Muscle of leg (tissue), 11 donors: ENCODE data around the gene ADAMTS9. TPM values are rescaled to one million over a fixed set of nuclear protein-coding genes. Genes with fewer than 3 reads are reported as not detected.
A peak's percentile ranks its signal among the peaks of the same experiment; 100 is the strongest.

Source experiments
- DNase-seq: peaks from one replicate; pipeline ENCODE4 v3.0.0; 2013
- H3K27ac ChIP-seq: one replicate; pipeline ENCODE4 v1.5.1; 2013; ENCODE audit warnings: mild to moderate bottlenecking, low read length, control low read depth
- H3K27me3 ChIP-seq: one replicate; pipeline ENCODE4 v1.6.1; 2013; ENCODE audit warnings: low read length; ENCODE audit not compliant: control insufficient read depth, insufficient read depth
- H3K36me3 ChIP-seq: one replicate; pipeline ENCODE4 v1.6.1; 2013; ENCODE audit warnings: low read length; ENCODE audit not compliant: control insufficient read depth, insufficient read depth
- H3K4me1 ChIP-seq: one replicate; pipeline ENCODE4 v1.6.1; 2013; ENCODE audit warnings: low read length; ENCODE audit not compliant: control insufficient read depth, insufficient read depth
- H3K4me3 ChIP-seq: one replicate; pipeline ENCODE4 v1.5.1; 2013; ENCODE audit warnings: low read length, control low read depth
- H3K9me3 ChIP-seq: replicated peaks from 2 replicates; pipeline ENCODE4 v1.6.1; 2013; ENCODE audit warnings: low read depth, low read length; ENCODE audit not compliant: control insufficient read depth
- WGBS: methylation state at CpG from one replicate; pipeline ENCODE4 v1.1.5; 2013; ENCODE audit warnings: missing lambda C conversion rate; ENCODE audit not compliant: insufficient coverage; 5-methylcytosine and 5-hydroxymethylcytosine counted together
- polyA plus RNA-seq, 8 donors: library from polyadenylated mRNA; unstranded; fragments of 120-200 nt; gene quantifications; one replicate each; pipeline versions ENCODE4 v1.2.1 to v1.2.3, GENCODE V29; 2013; ENCODE audit warnings: inconsistent platforms in 1 of 8, low replicate concordance in 1 of 8; ENCODE audit not compliant: insufficient read length in 8 of 8, insufficient read depth in 1 of 8
- total RNA-seq: library from RNA; stranded (reverse); fragments of 120-200 nt; gene quantifications from one replicate; pipeline ENCODE4 v1.2.4, GENCODE V29; 2013

Gene ADAMTS9
- total and polyA plus RNA-seq, 9 donors, result 74.4 to 142 (median 97.4) TPM

DNA sequence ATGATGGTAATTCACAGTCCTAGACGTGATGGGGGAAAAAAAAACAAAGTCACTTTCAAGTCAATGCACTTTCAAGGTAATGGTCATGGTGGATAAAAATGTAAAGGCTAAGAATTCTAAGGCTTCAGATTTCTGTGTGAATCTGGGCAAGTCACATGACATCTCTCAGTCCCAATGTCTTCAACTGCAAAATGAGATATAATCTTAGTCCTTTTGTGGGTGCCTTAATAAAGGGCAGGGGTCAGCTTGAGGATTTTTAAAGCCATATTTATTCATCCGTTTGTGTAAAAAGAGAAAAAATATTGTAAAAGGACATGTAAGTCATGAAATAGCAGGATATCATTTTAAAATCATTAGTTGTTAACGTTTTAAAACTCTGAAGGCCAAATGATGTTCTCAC lies 83.5 kb downstream of the ADAMTS9 start:
- Histone ChIP-seq H3K27ac (no peak overlapping the region), H3K27me3 (no peaks in the 10 kb centered on the region), H3K36me3 (peaks cover 60% of the 10 kb centered on the region), H3K9me3 (no peaks in the 10 kb centered on the region), H3K4me3 (no peak overlapping the region), H3K4me1 (peaks cover 8% of the 10 kb centered on the region)
- 80% methylated on average over 1 of the region's 3 CpGs for WGBS
- DNase-seq, result no peak

GRCh38 chr3:64601824-64602223 lies 86.0 kb downstream of the ADAMTS9 start:
- no peak overlapping the region for H3K4me3 ChIP-seq
- no peaks in the 10 kb centered on the region for H3K9me3 ChIP-seq
- WGBS, result 88% methylated on average over 8 of the region's 9 CpGs
- no peak for DNase-seq
- H3K27me3 ChIP-seq, result no peaks in the 10 kb centered on the region
- H3K36me3 ChIP-seq, result peaks cover 66% of the 10 kb centered on the region
- H3K4me1 ChIP-seq, result peaks cover 8% of the 10 kb centered on the region
- H3K27ac ChIP-seq, result no peak overlapping the region

DNA sequence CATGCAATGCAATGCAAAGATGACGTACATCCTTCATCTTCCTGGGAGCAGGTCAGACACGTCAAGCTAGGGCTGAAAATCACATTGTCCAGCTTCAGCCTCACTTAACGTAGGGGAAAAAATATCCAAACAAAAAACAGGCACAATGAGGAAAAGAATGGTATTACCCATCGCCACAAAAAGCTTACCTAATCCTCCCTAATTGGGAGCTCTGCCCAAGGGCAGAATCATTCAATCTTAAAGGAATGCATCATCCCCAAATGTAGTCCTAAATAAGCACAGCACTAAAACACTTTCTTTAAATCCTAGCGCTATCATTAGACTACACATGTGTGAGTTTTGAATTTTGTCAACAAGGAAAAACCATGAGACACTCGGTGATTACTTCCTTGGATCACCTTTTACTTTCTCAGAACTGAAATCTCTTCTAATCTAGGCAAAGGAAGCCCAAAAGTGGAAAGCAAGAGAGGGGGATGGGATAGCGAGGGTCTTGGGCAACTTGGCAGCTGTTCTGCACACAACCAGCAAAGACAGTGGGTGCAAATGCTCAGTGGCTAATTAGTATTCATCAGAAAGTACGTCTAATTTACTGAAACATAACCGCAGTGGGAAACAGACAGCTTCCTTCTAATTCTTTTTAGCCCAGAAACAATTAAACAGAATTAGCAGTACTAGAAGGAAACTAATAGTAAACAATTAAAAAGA lies 87.4 kb downstream of the ADAMTS9 start:
- no peaks in the 10 kb centered on the region for H3K9me3 ChIP-seq
- no peak overlapping the region for H3K4me3 ChIP-seq
- H3K27me3 ChIP-seq, result no peaks in the 10 kb centered on the region
- H3K4me1 ChIP-seq, result peaks cover 9% of the 10 kb centered on the region
- no peak overlapping the region for H3K27ac ChIP-seq
- no peak for DNase-seq
- WGBS, result 100% methylated on average over 2 of the region's 9 CpGs
- H3K36me3 ChIP-seq, result peaks cover 61% of the 10 kb centered on the region

DNA sequence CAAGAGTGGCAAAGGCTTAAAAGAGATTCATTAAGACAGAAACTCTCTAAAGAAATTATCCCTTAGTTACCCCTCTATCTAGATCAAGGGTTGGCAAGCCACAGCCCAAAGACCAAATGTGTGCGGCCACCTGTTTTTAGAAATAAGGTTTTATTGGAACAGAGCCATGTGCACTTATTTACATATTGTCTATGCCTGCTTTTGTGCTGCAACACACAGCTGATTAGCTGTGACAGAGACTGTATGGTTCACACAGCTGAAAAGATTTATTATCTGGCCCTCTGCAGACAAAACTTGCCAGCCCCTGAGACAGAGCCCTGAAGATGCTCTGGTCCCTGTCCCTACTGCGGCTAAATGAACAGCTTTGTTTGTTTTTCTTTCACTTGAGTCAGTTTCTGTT lies 88.1 kb downstream of the ADAMTS9 start:
- H3K4me3 ChIP-seq, result no peak overlapping the region
- peaks cover 61% of the 10 kb centered on the region for H3K36me3 ChIP-seq
- H3K27ac ChIP-seq, result no peak overlapping the region
- H3K27me3 ChIP-seq, result no peaks in the 10 kb centered on the region
- H3K9me3 ChIP-seq, result no peaks in the 10 kb centered on the region
- WGBS, result no CpG with 5 or more reads among the region's 2 CpGs
- H3K4me1 ChIP-seq, result peaks cover 13% of the 10 kb centered on the region
- peak; percentile 43 for DNase-seq

DNA sequence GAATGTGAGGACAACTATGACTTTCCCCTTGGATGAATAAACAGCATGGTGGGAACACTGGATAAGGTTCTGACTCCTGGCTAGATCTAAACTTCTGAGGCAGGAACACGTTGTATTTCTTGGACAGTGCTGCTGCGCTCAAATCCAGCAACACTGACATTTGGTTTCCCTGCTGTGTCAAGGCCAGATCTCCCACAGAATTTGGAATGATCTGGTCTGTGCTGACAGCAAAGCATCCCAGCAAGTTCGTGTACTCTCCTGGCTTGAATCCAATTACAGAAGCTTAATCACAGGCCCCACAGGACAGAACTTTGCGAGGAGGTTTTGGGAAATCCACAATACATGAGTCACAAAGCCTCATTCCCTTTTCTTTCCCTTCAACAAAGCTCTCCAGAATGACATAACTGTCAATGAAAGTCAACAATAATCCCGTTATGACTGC lies 92.5 kb downstream of the ADAMTS9 start:
- H3K9me3 ChIP-seq, result no peaks in the 10 kb centered on the region
- H3K36me3 ChIP-seq, result peaks cover 47% of the 10 kb centered on the region
- no peaks in the 10 kb centered on the region for H3K27me3 ChIP-seq
- peak; percentile 98 for DNase-seq
- peak overlapping the region; percentile 71 for H3K27ac ChIP-seq
- H3K4me1 ChIP-seq, result peaks cover 14% of the 10 kb centered on the region
- no peak overlapping the region for H3K4me3 ChIP-seq
- WGBS, result 19% methylated on average over 4 of the region's 5 CpGs

DNA sequence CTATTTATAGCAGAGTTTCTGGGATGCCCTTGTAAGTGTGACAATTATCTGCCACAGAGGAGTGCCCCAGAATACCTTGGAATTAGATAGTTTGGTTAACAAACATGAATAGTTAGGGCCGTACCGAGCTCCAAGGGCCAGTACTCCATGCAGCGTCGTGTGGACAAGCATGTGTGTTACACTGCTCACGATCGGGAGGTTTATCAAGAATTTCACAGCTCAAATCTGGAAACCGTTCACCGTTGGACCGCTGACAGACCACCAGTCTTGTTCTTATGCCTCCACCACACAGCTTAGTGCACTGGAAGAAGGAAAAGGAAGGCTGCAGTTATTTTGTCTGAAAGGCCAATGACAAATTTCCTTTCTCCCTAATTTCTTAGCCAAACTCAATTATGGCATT lies 93.7 kb downstream of the ADAMTS9 start:
- H3K4me3 ChIP-seq, result no peak overlapping the region
- WGBS, result no CpG with 5 or more reads among the region's 9 CpGs
- no peaks in the 10 kb centered on the region for H3K9me3 ChIP-seq
- no peak overlapping the region for H3K27ac ChIP-seq
- H3K27me3 ChIP-seq, result no peaks in the 10 kb centered on the region
- H3K36me3 ChIP-seq, result peaks cover 40% of the 10 kb centered on the region
- DNase-seq, result peak; percentile 57
- peaks cover 8% of the 10 kb centered on the region for H3K4me1 ChIP-seq

DNA sequence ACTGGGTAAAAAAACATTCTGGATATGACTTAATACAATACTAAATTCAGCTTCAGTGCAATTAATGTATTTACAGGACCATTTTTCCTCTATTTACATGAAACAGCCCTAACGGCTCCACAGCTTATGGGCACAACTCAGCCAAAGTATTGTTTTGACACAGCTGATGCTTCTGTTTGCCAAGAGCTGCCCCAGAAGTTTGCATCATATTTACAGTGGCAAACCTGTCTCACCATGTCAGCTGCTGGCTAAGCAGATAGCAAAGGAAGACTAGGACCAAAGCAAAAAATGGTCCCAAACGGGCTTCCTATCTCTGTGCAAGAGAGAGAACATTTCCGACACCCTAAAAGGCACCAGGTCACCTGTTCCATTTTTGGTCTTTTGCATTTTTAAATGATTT lies 94.5 kb downstream of the ADAMTS9 start:
- peaks cover 36% of the 10 kb centered on the region for H3K36me3 ChIP-seq
- H3K4me1 ChIP-seq, result peaks cover 8% of the 10 kb centered on the region
- no peak overlapping the region for H3K4me3 ChIP-seq
- H3K9me3 ChIP-seq, result no peaks in the 10 kb centered on the region
- DNase-seq, result peak; percentile 48
- no peaks in the 10 kb centered on the region for H3K27me3 ChIP-seq
- 100% methylated on average over 2 of the region's 3 CpGs for WGBS
- H3K27ac ChIP-seq, result no peak overlapping the region

GRCh38 chr3:64591615-64592014 lies 96.2 kb downstream of the ADAMTS9 start:
- Histone ChIP-seq H3K4me1 (peaks cover 8% of the 10 kb centered on the region), H3K27ac (no peak overlapping the region), H3K4me3 (no peak overlapping the region), H3K36me3 (peaks cover 36% of the 10 kb centered on the region), H3K9me3 (no peaks in the 10 kb centered on the region), H3K27me3 (no peaks in the 10 kb centered on the region)
- DNase-seq, result no peak
- WGBS, result no CpG with 5 or more reads among the region's 1 CpG

GRCh38 chr3:64588380-64588779 lies 99.4 kb downstream of the ADAMTS9 start:
- H3K4me1 ChIP-seq, result peaks cover 5% of the 10 kb centered on the region
- no peaks in the 10 kb centered on the region for H3K27me3 ChIP-seq
- H3K27ac ChIP-seq, result no peak overlapping the region
- no peak for DNase-seq
- peaks cover 23% of the 10 kb centered on the region for H3K36me3 ChIP-seq
- H3K9me3 ChIP-seq, result no peaks in the 10 kb centered on the region
- whole genome bisulfite sequencing, result 70% methylated on average over 1 of the region's 1 CpG
- H3K4me3 ChIP-seq, result no peak overlapping the region

DNA sequence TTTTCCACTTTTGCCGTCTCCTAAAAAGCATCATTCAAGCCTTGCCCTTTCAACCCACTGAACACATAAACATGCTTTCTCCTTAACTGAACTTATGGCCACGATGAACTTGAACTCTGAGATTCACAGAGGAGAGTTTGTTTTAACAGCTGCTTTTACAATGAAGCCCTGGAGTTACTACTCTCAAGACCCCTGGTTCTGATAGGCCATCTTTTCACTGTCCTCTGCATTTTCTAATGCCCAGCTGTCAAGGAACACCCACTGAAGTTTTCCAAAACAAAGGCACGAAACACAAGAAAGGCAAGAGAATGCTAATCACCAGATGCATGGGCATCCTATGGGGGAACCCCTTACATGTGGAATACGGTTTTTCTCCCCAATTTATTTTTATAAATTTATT lies 100.8 kb downstream of the ADAMTS9 start:
- no peak overlapping the region for H3K4me3 ChIP-seq
- H3K4me1 ChIP-seq, result peaks cover 5% of the 10 kb centered on the region
- no peak for DNase-seq
- H3K27ac ChIP-seq, result no peak overlapping the region
- no peaks in the 10 kb centered on the region for H3K27me3 ChIP-seq
- no peaks in the 10 kb centered on the region for H3K9me3 ChIP-seq
- H3K36me3 ChIP-seq, result peaks cover 18% of the 10 kb centered on the region
- 42% methylated on average over 2 of the region's 4 CpGs for WGBS

GRCh38 chr3:64584179-64584578 lies 103.6 kb downstream of the ADAMTS9 start:
- Histone ChIP-seq H3K27ac (peak overlapping the region; percentile 74), H3K4me1 (peaks cover 5% of the 10 kb centered on the region), H3K4me3 (no peak overlapping the region), H3K27me3 (no peaks in the 10 kb centered on the region), H3K36me3 (peaks cover 10% of the 10 kb centered on the region), H3K9me3 (no peaks in the 10 kb centered on the region)
- no CpG with 5 or more reads among the region's 1 CpG for WGBS
- DNase-seq, result peak; percentile 88
